Activated CD8-positive, alpha-beta memory T cell treated with anti-CD3 and anti-CD28 coated beads for 1 hour (primary cell): ENCODE data around the gene AHCYL1.
"Not testable (repeated sequence)": the region's sequence is repeated elsewhere in the genome, so short reads cannot be mapped to it uniquely, and the experiment has no call there.

Source experiments
- DNase-seq, 2 donors: peaks; one replicate each; pipeline ENCODE4 v3.0.0-alpha.2; 2020; ENCODE audit warnings: low read depth in 1 of 2; ENCODE audit errors: extremely low read depth in 1 of 2

The AHCYL1 gene

DNA sequence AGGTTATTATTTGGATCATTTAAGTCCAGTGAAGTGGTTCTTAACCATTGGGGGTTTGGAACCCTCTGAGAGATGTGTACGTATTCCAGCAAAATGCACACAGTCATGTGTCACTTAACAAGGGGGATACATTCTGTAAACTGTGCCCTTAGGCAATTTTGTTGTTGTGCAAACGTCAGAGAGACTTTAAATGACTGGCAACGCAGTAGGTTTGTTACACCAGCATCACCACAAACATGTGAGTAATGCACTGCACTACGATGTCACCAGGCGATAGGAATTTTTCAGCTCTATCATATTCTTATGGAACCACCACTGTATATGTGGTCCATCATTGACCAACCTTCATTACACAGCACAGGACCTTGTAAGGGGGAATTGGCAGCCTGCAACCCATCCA lies 11.9 kb downstream of the AHCYL1 start:
- DNase-seq: no peak

DNA sequence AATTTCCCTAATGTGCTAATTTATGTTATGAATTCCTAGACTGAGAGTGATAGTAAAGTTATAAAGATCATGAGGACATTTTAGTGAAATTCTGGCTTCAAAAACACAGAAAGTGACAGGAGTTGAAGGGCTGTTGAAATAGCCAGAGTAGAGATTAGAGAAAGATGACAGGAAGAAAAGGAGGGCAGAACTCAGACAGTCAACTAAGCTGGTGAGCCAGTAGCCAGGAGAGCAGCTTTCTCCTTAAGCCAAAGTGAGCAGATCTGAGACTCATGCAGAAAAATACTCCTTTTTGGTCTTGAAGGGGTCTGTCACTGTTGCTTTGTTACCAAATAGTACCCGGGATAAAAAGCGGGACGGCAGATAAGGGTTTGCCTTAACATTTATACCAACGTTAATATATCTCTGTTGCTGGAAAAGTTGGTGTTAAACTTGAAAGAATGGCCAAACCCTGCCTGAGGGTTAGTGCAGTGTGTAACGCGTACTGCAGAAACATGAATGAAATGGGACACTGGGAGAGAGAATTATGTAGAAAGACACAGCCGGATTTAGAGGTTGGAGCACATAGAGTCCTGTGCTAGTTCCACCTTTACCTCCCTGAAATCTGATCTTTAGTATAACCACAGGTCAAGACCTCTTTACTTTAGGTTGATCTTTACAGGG lies 12.8 kb downstream of the AHCYL1 start:
- DNase-seq: no peak

DNA sequence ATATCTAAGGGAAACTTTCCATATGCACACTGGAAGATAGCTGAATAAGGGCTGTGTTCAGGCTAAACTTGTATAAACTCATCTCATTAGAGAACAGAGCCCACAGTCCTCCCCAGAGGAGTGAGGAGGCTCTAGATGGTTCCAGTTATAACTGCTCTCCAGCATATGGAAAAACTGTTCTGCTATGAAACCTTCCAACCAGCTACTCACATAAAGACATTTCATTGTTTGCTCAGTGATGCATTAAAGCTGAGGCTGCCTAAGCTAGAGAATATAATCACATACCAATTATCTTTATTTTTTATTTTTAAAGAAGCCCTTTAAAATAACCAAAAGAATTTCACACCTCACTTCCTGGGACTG lies 13.3 kb downstream of the AHCYL1 start:
- no peak for DNase-seq

DNA sequence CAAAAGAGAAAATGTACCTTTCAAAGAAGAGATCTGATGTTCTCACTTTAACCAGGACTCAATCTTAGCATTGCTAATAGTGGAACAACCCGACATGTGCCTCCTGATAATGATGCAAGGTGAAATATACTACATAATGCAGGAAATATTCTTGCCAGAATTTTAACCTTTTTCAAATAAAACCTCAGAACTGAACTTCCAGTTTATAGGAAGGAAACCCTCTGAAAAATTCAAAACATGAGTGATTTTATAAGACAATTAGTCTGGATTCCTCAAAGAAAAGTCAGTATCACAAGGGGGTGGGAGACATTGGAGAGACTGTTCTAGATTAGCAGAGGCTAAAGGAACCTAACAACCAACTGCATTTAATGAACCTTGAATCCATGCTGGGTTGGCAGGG lies 18.1 kb downstream of the AHCYL1 start:
- no peak for DNase-seq

DNA sequence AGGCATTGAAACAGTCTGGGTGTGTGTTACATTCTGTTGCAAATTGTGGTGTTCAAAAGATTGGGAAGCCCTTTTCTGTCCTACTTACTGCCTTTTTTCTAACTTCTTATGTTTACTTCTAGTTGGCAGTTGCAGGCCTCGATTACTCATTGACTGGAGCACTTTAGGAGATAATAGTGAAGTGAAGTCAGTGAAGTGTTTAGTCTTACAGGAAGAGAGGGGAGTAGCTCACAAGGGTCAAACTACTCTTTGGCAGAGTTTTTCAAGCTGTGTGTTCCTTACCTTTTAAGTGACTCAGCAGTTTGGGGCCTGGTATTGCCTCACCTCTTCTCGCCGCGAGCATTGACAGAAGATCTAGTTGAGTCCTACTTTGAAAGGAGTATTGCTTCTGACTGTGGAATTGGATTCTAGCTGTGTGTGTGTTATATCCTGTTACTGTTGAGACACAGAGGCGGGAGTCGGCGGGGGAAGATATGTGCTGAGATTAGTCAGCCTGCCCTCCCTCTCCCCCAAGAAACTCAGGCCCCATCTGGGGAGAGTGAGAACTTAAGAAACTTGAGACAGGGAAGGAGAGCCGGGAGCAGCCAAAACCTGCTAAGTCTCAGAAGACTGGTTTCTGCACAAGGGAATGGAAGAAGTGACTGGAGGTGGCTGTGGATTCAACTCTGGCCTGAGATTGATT lies 19.3 kb downstream of the AHCYL1 start:
- no peak for DNase-seq

DNA sequence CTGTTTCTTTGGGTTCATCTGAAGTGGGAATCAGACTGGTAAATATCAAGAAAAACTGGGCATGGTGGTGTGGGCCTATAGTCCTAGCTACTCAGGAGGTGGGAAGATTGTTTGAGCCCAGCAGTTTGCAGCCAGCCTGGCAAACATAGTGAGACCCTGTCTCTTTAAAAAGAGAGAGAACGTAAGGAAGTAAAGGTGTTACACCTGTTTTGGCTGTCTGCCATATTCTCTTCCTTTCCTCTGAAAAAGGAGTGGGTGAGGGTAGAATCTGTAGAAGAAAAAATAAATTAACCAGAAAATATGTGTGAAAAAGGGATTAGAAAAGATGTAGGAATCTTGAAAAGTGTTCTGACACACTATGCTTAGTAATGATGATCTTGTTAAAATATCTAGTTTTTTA lies 20.0 kb downstream of the AHCYL1 start:
- no peak for DNase-seq

DNA sequence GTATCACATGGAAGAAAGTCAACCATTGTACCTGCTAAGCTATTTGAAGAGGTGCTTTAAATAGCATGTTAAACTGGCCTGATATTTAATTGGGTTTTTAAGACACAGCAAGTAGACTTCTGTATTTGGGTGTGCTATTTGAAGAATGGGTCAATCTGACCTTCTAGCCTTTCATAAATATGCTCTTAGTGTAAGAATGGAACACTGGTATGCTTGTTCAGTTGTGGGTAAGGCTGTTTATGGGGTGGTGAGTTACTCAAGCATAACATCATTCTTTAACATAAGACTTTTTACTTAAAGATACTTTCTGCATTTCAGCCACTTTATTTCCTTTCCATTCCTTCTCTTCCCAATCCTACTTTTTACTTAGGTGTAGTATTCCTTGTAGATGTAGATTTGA lies 21.4 kb downstream of the AHCYL1 start:
- DNase-seq: no peak

DNA sequence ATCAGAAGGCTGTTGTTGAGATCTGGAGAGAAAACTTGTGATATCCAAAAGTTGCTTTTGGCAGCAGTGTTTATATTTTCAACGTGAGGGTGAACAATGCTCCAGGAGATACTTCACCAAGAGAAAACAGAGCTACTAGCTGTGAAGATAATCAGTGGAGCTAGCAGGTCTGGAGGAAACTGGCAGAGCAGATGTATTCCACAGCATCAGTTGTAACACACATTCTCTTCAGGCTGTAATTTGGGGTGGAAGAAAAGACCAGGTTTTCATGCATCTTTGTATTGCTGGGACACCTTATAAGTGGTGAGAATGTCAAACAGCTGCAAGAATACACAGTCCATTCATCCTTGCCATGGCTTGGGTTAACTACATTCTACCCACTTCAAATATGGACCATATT lies 22.0 kb downstream of the AHCYL1 start:
- DNase-seq: no peak

DNA sequence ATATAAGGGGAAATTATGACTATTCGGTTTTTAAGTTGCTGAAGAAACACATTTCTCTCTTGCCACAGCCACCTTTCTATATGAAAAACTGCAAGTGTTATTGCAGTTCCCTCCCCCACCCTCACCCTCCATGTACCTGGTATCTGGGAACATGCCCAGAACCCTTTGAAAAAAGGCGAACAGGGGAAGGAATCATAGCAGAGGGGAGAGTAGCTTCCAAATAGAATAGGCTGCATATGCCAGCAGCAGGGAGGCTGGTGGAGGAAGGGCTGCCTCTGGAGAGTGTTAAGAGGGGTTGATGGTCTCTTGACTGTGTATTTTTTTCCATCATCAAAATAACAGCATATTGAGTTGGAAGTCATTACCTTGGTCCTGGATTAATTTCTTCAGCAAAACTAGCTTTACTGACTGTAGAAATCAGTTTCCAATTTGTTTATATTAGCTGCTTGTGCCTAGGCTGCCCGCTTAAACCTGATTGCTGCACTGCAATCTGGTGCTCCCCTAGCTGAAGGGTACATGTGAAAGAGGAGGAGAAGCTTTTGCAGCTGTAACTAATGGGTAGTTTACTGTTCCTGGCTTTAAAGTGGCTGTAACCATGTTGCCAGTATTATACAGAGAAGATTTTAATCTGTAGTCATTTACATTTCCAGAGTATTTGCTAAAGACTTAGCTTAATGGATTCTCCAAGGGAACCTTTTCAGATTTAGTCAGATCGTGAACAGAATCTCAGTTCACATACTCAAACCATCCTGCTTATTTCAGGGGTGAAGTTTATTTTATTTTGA lies 22.7 kb downstream of the AHCYL1 start:
- no peak for DNase-seq

DNA sequence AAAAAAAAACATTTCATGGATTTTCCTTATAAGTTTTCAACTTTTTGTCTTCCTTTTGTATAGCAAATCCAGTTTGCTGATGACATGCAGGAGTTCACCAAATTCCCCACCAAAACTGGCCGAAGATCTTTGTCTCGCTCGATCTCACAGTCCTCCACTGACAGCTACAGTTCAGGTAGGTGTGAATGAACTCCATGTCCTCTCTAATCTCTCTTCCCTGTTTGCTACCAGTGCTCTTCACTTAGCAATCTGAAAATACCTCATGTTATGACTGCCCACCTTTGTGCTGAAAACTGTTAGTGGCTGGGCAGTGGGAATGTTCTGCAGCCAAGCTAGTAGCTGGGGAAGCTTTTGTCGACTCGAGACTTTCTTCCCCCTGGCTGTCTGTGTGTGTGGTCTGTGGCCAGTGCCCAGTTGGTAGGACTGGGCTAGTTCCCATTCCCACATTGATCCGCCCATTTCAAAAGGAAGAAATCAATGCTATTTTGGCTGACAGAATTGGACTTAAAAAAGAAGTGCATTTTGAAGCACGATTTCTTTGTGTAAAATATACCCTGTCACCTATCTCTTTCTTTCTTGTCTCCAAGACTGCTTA lies 24.5 kb downstream of the AHCYL1 start:
- no peak for DNase-seq

DNA sequence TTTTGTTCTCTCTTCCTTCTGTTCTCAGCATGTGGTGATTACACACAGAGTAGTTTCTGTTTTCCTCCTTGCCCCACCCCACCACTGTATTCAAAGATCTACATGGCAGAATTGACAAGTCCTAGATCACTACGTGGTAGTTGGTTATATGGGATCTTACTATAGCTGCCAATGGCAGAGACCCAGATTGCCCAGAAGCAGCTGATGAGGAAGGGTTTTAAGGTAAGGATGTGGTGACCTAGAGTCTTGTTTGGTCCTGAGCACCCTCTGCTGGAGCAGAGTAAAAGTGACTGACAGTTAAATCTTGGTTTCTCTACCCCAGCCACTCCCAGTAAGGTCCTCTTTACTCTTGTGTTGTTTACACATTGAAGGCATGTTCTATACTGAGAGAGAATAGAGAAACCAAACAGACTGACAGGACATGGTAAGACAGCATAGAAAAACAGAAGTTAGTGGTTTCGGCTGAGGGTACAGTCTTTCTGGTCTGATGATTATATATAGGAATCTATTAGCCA lies 27.0 kb downstream of the AHCYL1 start:
- DNase-seq: no peak

DNA sequence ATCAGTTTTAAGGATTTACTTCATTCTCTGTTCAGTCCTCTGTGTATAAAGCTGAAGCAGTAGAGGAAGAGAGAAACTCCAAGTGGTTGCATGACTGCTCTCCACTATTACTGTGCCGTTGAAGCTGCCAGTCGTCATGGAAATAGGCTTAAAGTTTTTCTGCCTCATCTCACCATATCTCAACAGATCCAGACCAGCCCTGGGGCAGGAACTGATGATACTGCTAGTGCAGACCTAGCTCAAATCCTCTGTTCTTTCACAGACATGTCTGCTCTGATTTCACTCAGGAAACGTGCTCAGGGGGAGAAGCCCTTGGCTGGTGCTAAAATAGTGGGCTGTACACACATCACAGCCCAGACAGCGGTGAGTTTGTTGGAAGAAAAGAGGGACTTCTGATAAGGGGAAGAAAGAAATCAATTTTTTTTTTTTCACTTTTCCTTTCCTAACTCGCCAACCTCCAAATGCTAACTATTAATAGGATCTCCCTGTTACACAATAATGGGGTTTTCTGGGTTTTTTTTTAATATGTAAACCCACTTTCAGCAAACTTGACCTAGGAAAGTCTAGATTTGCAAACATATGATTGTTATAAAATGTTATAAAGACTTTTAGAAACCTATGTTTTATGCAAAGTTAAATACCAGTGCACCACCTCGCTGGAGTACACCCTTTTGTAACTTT lies 27.7 kb downstream of the AHCYL1 start:
- DNase-seq: no peak

DNA sequence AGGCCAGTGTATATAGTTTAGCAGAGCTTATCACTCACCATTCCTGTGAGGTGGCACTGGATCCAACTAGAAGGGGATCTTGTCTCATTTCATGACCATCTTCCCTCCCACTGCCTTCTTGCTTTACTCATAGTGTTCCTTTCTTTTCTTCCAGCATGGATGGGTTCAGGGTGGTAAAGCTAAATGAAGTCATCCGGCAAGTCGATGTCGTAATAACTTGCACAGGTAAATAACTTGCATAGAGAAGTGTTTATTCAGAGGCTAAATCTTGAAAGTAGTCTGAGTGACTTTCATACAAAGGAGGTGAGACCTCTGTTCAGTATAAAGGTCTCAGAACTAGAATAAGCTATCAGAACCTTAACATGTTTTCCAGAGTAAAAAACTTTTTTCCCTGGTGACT lies 33.2 kb downstream of the AHCYL1 start:
- DNase-seq: no peak

DNA sequence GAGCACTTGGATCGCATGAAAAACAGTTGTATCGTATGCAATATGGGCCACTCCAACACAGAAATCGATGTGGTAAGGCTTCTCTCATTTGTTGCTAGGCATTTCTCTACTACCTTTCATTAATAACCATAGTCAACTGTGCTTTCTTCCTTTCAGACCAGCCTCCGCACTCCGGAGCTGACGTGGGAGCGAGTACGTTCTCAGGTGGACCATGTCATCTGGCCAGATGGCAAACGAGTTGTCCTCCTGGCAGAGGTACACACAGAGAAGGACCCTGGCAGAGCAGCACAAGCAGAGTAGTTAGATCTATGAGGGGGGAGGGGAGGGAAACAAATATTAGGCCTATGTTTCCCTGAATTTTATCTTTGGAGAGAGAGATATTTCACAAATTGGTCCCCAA lies 33.8 kb downstream of the AHCYL1 start:
- DNase-seq: no peak

DNA sequence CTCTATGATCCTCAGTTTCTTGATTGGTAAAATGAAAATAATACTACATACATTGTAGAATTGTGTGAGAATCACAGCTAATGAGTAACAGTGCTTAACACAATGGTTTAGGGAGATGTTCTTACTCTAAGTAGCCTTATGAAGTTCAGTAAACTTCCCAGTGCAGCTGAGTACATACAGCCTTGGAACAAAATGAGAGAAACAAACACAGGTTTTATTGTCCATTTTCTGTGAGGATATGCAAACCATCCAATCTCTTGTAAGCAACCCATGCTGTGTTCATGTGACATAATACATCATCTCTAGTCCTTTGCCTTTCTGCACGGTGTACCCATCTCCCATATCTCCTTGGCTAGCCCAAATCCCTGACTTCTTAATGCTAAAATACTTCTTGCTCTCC lies 35.2 kb downstream of the AHCYL1 start:
- DNase-seq: no peak

DNA sequence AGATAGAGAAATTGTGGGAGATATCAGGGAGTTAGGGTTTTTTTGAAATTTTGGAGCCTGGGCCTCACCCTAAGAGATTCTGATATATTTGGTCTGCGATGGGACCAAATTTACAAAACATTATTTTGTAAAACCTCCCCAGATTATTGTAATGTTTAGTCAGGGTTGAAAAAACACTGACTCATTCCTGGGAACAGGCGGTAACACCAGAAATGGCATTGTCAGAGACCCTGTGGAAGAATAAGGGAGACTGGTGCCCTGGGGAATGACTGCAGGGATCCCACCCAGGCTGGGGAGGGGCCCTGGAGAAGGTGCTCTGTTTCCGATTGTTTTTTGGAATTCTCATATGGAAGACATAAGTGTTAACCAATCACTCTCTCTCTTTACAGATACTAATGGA lies 36.7 kb downstream of the AHCYL1 start:
- DNase-seq: no peak

DNA sequence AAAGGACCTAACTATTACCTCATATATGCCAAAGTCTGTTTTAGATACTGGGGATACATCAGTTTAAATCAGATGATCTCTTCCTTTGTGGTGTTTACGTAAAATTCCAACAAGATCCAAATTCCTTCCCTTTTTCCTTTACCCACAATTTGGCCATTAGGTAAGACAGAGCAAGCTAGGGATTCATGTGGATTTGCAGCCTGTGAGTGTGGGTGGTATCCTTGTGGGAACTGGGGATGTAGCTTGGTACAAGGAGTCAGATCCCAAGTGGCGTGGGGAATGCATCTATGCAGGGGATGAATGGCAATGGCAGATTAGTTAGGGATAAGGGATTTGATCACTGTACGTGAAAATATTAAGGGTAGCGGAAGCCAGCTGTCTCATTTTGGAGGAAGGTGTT lies 40.0 kb downstream of the AHCYL1 start:
- DNase-seq: no peak

DNA sequence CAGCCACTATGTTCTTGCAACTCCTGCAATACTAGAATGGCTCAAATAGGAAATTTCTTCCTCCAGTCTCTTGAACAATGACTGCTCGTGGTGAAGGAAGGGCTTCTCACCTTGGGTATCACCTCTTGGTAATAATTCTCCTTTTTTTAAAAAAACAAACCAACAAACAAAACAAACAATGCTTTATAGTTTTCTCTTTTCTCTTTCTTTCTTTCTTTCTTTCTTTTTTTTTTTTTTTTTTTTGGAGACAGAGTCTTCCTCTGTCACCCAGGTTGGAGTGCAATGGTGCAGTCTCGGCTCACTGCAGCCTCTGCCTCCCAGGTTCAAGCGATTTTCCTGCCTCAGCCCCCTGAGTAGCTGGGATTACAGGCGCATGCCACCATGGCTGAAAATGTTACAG lies 46.1 kb downstream of the AHCYL1 start:
- DNase-seq: not testable (repeated sequence)

DNA sequence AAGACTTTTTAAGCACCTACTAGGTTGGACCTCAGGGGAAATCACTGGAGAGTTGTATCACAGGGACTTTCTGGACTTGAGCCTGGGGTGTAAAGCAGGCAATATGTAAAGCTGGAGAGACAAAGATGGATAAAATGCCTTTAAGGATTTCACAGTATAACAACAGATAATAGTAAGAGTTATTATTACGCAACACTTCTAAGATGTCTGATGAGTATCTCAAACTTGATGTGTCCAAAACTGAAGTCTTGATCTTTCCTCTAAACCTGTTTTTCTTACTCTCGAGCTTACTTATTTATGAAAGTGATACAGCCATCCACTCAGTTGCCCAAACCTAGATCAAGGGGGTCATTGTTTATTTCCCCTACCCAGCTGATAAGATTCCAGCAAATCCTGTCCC lies 47.8 kb downstream of the AHCYL1 start:
- DNase-seq: no peak

DNA sequence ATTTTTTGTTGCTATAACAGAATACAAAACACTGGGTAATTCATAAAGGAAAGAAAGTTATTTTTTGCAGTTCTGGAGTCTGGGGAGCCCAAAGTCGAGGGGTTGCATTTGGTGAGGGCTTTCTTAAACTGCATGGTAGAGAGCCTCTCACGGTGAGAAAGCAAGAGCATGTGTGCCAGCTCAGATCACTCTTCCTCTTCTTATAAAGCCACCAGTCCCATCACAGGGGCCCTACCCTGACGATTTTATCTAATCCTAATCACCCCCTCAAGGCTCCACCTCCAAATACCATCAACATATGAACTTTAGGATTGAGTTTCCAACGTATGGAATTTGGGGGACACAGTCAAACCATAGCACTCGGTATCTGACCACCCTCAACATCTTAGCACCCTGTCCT lies 48.9 kb downstream of the AHCYL1 start:
- no peak for DNase-seq

DNA sequence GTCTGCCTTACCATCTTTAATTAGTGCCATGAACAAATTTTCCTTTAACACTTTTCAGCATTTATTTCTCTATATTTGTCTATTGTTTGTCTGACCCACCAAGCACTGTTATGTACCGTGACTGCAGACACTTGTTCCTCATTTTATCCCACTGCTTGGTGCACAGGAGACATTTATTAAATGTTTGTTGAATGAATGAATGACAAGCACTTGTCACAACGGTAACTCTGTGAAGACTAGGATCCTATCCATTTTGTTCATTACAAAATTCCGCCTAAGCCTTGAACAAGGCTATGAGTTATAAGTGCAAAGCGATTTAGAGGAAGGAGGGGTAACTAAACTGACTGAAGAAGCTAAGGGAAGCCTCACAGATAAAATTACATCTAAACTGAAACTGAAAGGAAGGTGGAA lies 49.5 kb downstream of the AHCYL1 start:
- DNase-seq: no peak
